OCI-LY1 (cell line): ENCODE measurements around the gene C1QTNF3.

Experiments used
- H2AFZ ChIP-seq: fragments of 200-600 bp; sonication (generic), shearing (Covaris generic); 2 replicates; pipeline ENCODE4 v1.6.0; 2014; ENCODE audit warnings: antibody characterized with exemption, mild to moderate bottlenecking, low read length
- H3F3A ChIP-seq: fragments of 200-600 bp; sonication (generic), shearing (Covaris generic); 2 replicates; pipeline ENCODE4 v1.6.0; 2014; ENCODE audit warnings: mild to moderate bottlenecking, antibody characterized with exemption, low read length, moderate library complexity; ENCODE audit not compliant: insufficient read depth
- H3K27ac ChIP-seq: fragments of 200-600 bp; sonication (generic); 2 replicates; pipeline ENCODE4 v1.5.1; 2014; ENCODE audit warnings: low read length, mixed run types, mild to moderate bottlenecking, low read depth; ENCODE audit not compliant: poor library complexity, severe bottlenecking
- H3K27me3 ChIP-seq: fragments of 200-600 bp; sonication (generic); 2 replicates; pipeline ENCODE4 v1.6.0; 2014; ENCODE audit warnings: antibody characterized with exemption, mild to moderate bottlenecking, low read length, moderate library complexity; ENCODE audit not compliant: insufficient read depth
- H3K36me3 ChIP-seq: fragments of 200-600 bp; sonication (generic); 2 replicates; pipeline ENCODE4 v1.6.1; 2014; ENCODE audit warnings: mild to moderate bottlenecking, antibody characterized with exemption, low read length, moderate library complexity, mixed read lengths; ENCODE audit not compliant: insufficient read depth
- H3K4me1 ChIP-seq: fragments of 200-600 bp; sonication (generic); 2 replicates; pipeline ENCODE4 v1.5.1; 2014; ENCODE audit warnings: mild to moderate bottlenecking, low read length, moderate library complexity; ENCODE audit not compliant: insufficient read depth, severe bottlenecking
- H3K4me2 ChIP-seq: fragments of 200-600 bp; sonication (generic), shearing (Covaris generic); 2 replicates; pipeline ENCODE4 v1.6.1; 2014; ENCODE audit warnings: low read length
- H3K4me3 ChIP-seq: fragments of 200-600 bp; sonication (generic); 2 replicates; pipeline ENCODE4 v1.5.1; 2014; ENCODE audit warnings: low read length, low read depth, mild to moderate bottlenecking, mixed read lengths; ENCODE audit not compliant: poor library complexity, severe bottlenecking
- H3K79me2 ChIP-seq: fragments of 200-600 bp; shearing (Covaris generic); 2 replicates; pipeline ENCODE4 v1.6.1; 2016; ENCODE audit warnings: mixed run types, low read length, mixed read lengths; ENCODE audit not compliant: insufficient read depth
- H3K9ac ChIP-seq: fragments of 200-600 bp; sonication (generic), shearing (Covaris generic); 2 replicates; pipeline ENCODE4 v1.6.1; 2014; ENCODE audit warnings: mild to moderate bottlenecking, low read length, mixed read lengths
- H3K9me2 ChIP-seq: fragments of 200-600 bp; sonication (generic), shearing (Covaris generic); 2 replicates; pipeline ENCODE4 v1.6.1; 2014; ENCODE audit warnings: low read depth, mild to moderate bottlenecking, low read length, mixed read lengths
- H3K9me3 ChIP-seq: fragments of 200-600 bp; shearing (Covaris generic); 2 replicates; pipeline ENCODE4 v1.6.1; 2014; ENCODE audit warnings: low read length, mixed read lengths
- H4K20me1 ChIP-seq: fragments of 200-600 bp; sonication (generic), shearing (Covaris generic); 2 replicates; pipeline ENCODE4 v1.6.0; 2016; ENCODE audit warnings: mild to moderate bottlenecking, low read length; ENCODE audit not compliant: insufficient read depth
- CTCF ChIP-seq: fragments of 200-600 bp; sonication (generic), shearing (Covaris generic); IDR thresholded peaks from 2 replicates; pipeline ENCODE4 v1.5.1; 2017; ENCODE audit warnings: mild to moderate bottlenecking, antibody characterized with exemption, low read length, moderate library complexity, mixed read lengths
- EZH2 ChIP-seq: fragments of 200-600 bp; sonication (generic), shearing (Covaris generic); IDR thresholded peaks from 2 replicates; pipeline ENCODE4 v1.8.0; 2017; ENCODE audit warnings: borderline replicate concordance, mixed run types, mild to moderate bottlenecking, antibody characterized with exemption, low read length, moderate library complexity, mixed read lengths

Gene C1QTNF3

GRCh38 chr5:33992864-33993263 lies 50.1 kb downstream of the C1QTNF3 start:
- no peak overlapping the region for H2AFZ ChIP-seq
- no peaks in the 10 kb centered on the region for H3K79me2 ChIP-seq
- no peaks in the 10 kb centered on the region for H3K9me2 ChIP-seq

GRCh38 chr5:33985447-33985846 lies 57.6 kb downstream of the C1QTNF3 start:
- no peaks in the 10 kb centered on the region for H3K79me2 ChIP-seq
- H3F3A ChIP-seq: no peaks in the 10 kb centered on the region
- no peak overlapping the region for H3K27ac ChIP-seq
- H3K9ac ChIP-seq: no peak overlapping the region
- H3K4me1 ChIP-seq: no peaks in the 10 kb centered on the region
- no peak overlapping the region for H2AFZ ChIP-seq
- H3K27me3 ChIP-seq: no peaks in the 10 kb centered on the region
- H4K20me1 ChIP-seq: no peaks in the 10 kb centered on the region
- peaks cover 13% of the 10 kb centered on the region; the same call in 1 of the 2 replicates for H3K36me3 ChIP-seq
- H3K4me2 ChIP-seq: no peak overlapping the region
- H3K9me2 ChIP-seq: no peaks in the 10 kb centered on the region
- H3K4me3 ChIP-seq: no peak overlapping the region
- H3K9me3 ChIP-seq: peaks cover 5% of the 10 kb centered on the region; the same call in 1 of the 2 replicates
- TF ChIP-seq CTCF (no peak), EZH2 (no peak)

More at GRCh38 chr5:33992864-33993263, 50.1 kb downstream of the C1QTNF3 start:
- H3K36me3 ChIP-seq: peaks cover 10% of the 10 kb centered on the region; the same call in 1 of the 2 replicates
- H3K27me3 ChIP-seq: no peaks in the 10 kb centered on the region
- no peak overlapping the region for H3K4me3 ChIP-seq
- peaks cover 2% of the 10 kb centered on the region; the same call in 1 of the 2 replicates for H3K9me3 ChIP-seq
- H3K9ac ChIP-seq: no peak overlapping the region
- no peaks in the 10 kb centered on the region for H4K20me1 ChIP-seq
- H3K27ac ChIP-seq: no peak overlapping the region
- H3K4me2 ChIP-seq: no peak overlapping the region
- TF ChIP-seq CTCF (no peak), EZH2 (no peak)
- no peaks in the 10 kb centered on the region for H3K4me1 ChIP-seq
- no peaks in the 10 kb centered on the region for H3F3A ChIP-seq

GRCh38 chr5:33984671-33985124 lies 58.3 kb downstream of the C1QTNF3 start, which contains the start of gene SLC45A2:
SLC45A2 (minus strand) TSS chr5:33984693; CDS start chr5:33984583, 110 bp downstream.
- H3F3A ChIP-seq: no peaks in the 10 kb centered on the region
- H3K79me2 ChIP-seq: no peaks in the 10 kb centered on the region
- H3K4me2 ChIP-seq: no peak within 1 kb of the TSS
- H3K27ac ChIP-seq: no peak within 1 kb of the TSS
- H3K27me3 ChIP-seq: no peaks in the 10 kb centered on the region
- H2AFZ ChIP-seq: no peak within 1 kb of the TSS
- H3K9me3 ChIP-seq: peaks cover 5% of the 10 kb centered on the region; the same call in 1 of the 2 replicates
- TF ChIP-seq CTCF (no peak), EZH2 (no peak)
- no peak within 1 kb of the TSS for H3K9ac ChIP-seq
- peaks cover 13% of the 10 kb centered on the region; the same call in 1 of the 2 replicates for H3K36me3 ChIP-seq
- H3K4me1 ChIP-seq: no peaks in the 10 kb centered on the region
- H3K9me2 ChIP-seq: no peaks in the 10 kb centered on the region
- no peaks in the 10 kb centered on the region for H4K20me1 ChIP-seq
- no peak within 1 kb of the TSS for H3K4me3 ChIP-seq
